Endothelial cell of umbilical vein (primary cell): ENCODE data around the gene LRRK2.

Experiments used
- POLR2A ChIP-seq: IDR thresholded peaks from 2 replicates; pipeline ENCODE4 v1.6.1; 2012; ENCODE audit warnings: low read depth, mild to moderate bottlenecking, control low read depth, low read length
- POLR2AphosphoS5 ChIP-seq: IDR thresholded peaks from 2 replicates; pipeline ENCODE4 v1.6.1; 2012; ENCODE audit warnings: low read depth, mild to moderate bottlenecking, control low read depth, low read length, moderate library complexity; ENCODE audit not compliant: insufficient read depth
- TF ChIP-seq, protein P1 (sequence below), 2 donors: IDR thresholded peaks; 1 replicate in 1 of 2; 2 replicates in 1 of 2; pipeline ENCODE4 v1.5.1; 2011; ENCODE audit warnings: low read length in 2 of 2, mild to moderate bottlenecking in 2 of 2, moderate library complexity in 2 of 2, control low read depth in 1 of 2, inconsistent platforms in 1 of 2, low read depth in 1 of 2; ENCODE audit not compliant: insufficient read depth in 1 of 2; ENCODE audit errors: extremely low read depth in 1 of 2
- TF ChIP-seq, protein P2 (sequence below): IDR thresholded peaks from 2 replicates; pipeline ENCODE4 v1.6.1; 2011; ENCODE audit not compliant: insufficient read depth, insufficient read length

DNA sequence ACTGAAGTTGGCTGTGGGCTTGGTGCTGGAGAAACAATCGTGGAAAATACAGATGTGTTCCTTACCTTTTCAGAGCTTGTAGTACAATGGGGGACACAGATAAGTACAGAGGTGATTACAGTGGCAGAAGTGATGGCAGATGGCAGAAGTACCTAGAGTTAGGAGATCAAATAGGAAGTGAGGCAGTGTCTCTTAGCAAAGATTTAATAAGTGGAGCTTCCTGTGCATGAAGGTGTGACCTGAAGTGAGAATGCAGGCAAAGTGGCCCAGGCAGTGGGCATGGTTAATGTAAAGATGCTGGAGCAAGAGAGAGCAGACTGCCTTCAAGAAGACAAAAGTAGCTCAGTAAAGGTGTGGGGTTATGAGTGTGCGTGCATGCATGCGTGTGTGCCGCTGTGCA, 16.0 kb downstream of the LRRK2 start:
- TF ChIP-seq POLR2A (no peak), POLR2AphosphoS5 (no peak)
- TF ChIP-seq, protein P1, sequence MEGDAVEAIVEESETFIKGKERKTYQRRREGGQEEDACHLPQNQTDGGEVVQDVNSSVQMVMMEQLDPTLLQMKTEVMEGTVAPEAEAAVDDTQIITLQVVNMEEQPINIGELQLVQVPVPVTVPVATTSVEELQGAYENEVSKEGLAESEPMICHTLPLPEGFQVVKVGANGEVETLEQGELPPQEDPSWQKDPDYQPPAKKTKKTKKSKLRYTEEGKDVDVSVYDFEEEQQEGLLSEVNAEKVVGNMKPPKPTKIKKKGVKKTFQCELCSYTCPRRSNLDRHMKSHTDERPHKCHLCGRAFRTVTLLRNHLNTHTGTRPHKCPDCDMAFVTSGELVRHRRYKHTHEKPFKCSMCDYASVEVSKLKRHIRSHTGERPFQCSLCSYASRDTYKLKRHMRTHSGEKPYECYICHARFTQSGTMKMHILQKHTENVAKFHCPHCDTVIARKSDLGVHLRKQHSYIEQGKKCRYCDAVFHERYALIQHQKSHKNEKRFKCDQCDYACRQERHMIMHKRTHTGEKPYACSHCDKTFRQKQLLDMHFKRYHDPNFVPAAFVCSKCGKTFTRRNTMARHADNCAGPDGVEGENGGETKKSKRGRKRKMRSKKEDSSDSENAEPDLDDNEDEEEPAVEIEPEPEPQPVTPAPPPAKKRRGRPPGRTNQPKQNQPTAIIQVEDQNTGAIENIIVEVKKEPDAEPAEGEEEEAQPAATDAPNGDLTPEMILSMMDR (IDR thresholded peaks at IDR 0.05; ENCODE audit: extremely low read depth in 1 of 2, insufficient read depth in 1 of 2, low read depth in 1 of 2, low read length in 2 of 2) = no peak
- TF ChIP-seq, protein P2, sequence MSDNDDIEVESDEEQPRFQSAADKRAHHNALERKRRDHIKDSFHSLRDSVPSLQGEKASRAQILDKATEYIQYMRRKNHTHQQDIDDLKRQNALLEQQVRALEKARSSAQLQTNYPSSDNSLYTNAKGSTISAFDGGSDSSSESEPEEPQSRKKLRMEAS = no peak
